HG02943 (cell line): ENCODE results near the gene MED13L.

Source experiments
- ATAC-seq: cut with Tn5 transposase; IDR thresholded peaks from one replicate; pipeline ENCODE4 v1.9.1; 2021; ENCODE audit warnings: mild to moderate bottlenecking, low read depth, moderate library complexity; ENCODE audit not compliant: unreplicated experiment

The MED13L gene

GRCh38 chr12:116067892-116068291, 209.6 kb downstream of the MED13L start:
- ATAC-seq = no peak

DNA sequence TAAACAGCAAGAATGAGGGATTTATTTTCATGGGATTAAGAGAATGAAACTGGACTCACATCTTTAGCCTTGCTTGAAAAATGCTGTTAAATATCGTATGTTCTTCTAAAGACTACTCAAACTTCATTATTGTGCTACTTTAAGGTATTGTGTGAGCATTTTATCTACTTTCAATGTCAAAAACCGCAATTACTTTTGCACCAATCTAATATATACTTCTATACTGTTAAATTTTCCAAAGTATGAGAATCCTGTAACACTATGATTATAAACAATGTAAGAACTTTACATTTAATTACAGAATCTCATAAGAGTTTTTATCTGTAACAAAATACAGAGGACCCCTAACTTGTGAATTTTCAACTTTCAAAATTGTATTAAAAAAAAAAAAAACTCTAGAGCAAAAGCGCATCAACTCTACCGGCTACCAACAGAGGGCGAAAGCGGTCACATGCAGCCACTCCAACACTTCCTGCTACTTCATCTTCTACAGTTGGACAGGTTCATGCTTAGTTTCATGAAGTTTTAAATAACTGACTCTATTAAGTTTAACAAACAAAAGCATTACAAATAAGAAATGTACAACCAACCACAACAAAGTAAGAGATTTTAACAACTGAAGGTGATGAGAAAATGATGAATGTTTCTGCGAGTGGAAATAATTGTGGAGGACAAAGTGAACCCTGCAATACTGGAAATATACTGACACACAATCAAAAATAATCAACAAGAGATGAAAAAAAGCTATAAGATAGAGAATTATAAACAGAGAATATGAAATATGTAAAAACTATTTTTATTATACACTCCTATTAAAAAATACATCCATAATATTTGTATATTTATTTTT, 210.9 kb downstream of the MED13L start:
- no peak for ATAC-seq

DNA sequence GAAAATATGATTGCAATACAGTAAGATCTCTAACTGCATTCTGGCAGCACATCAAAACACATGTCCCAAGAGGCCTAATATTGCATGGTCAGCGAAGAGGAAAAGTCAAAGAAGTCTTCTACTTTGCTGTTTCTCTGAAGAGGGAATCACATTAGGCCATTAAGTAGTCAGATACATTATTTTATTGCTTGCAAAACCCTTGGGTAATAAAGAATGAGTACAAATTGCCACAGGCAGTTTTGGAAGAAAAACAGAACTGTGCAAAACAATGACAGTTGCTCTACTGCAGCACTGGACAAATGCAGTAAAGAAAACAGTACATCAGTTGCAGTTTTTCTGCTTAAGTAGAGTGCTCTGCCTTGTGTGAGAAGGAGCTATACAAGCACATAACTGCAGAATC, 211.9 kb downstream of the MED13L start:
- no peak for ATAC-seq

DNA sequence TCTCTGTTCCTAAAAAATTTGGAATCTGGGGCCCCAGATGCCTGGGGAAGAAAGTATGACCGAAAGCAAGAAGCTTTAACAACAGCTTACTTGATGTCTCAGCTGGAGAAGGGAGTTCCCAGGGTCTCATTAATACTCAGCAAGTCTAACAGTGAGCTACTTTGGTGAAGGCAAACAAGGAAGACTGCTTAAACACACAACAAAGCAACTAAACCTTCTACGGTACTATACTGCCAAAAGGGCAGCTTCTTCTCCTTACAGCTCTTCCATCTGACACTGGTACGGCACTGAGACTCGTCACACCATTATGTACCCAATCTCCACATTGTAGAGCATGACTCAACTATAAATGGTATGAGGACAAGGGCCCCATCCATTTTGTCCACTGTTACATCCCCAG, 213.0 kb downstream of the MED13L start:
- no peak for ATAC-seq

DNA sequence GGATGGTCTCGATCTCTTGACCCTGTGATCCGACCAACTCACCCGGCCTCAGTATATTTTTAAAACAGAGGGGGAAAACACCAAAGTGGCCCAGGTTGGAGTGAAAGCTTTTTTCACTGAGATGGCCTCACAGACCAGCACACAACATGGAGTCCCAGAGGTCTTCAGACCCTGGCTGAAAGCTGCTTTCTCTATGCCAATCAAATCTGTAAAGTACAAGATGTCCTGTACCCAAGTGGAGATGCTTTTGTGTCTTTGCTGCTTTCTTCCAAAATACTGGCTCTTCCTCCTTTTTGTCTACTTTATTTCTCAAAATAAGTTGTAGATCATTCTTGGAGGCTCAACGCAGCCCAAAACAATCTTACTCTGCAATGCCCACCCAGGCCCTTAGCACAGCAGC, 214.8 kb downstream of the MED13L start:
- ATAC-seq = no peak

DNA sequence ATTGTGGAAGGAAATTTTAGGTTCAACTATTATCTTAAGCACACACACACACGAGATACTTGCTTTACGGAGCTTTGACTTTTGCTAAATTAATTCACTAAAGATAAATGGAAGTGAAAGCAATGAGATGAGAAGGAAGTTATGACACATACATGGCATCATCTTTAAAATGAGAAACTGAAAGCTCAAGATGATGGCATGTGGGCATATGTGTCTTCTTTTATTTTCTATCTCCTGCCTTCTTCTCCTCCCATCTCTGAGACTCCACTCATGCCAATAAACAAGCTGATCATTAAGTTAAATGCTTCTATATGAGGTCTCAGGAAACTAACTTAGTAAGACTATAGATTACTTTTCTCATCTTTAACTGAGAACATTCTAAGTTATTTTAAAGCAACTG, 216.7 kb downstream of the MED13L start:
- peak; percentile 67 for ATAC-seq

DNA sequence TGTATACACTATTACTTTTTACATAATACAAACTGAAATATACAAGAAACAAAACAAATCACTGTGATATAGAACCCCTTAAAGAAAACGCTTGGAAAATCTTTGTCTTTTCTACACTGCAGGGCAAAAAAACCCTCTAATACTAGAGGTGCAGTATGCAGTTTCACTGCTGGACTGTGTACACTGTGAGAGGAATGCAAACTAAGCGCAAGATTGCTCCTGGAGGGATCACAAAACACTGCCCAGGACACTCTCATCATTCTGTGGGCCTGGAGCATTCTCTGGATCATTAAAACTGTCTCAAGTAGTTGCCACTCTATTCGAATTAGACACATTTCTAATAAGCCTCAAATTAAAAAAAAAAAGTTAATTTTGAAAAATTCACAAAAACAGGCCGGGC, 217.6 kb downstream of the MED13L start:
- no peak for ATAC-seq

DNA sequence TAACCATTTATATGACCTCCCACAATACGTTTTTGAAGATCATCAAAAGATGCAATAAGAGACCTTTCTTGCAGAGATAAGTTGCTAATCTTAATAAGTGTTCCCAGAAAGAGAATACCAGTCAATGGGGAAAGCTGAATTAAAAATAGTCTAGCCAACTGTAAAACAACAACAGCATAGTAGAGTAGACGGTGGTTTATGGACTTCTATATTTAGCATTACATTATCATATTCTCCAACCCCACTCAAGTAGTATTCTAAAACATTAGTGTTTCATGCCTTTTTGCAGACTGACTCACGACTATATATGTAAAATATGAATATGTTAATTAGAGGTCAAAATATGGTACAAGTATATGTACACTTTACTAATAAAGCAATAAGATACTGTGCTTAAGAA, 218.9 kb downstream of the MED13L start:
- ATAC-seq = no peak

DNA sequence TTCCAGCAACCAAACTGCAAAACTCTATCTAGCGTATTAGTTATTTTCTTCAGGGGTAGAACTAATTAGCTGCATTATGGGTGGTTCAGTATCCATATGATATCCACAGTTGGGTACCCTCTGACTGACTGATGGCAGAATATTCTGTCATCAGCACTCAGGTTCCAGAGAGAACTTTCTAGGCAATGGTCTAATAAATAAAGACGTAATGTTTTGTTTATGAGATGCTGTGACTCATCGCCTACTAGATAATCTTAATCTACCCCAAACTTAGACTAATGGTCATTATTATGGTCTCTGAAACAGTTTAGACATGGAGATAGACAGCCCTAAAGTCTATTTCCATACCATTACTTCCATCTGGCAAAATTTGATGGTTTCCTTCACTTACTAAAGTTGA, 220.1 kb downstream of the MED13L start:
- ATAC-seq = no peak

DNA sequence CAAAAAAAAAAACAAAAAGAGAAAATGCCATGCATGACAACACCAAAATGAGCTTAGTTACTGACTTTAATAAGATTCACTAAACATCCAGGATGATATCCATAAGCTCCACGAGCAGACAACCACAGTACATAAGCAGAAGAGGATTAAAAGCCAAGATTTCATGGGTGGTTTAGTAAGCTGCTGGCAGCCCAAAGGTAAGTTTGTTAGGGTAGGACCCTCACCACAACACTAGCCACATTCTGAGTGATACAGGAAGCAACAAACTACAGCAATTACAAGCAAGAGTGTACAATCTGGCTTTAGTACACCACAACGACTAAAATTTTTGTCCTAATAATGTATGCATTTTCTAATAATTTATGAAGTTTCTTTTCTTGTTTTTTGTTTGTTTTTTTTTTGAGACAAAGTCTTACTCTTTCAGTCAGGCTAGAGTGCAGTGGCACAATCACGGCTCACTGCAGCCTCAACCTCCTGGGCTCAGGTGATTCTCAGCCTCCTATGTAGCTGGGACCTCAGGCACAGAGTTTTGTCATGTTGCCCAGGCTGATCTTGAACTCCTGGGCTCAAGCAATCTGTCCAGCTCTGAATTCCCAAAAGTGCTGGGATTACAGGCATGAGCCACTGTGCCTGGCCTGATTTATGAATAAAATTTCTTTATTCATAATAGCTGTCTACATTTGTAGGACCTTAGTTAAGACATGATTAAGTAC, 221.4 kb downstream of the MED13L start:
- no peak for ATAC-seq

DNA sequence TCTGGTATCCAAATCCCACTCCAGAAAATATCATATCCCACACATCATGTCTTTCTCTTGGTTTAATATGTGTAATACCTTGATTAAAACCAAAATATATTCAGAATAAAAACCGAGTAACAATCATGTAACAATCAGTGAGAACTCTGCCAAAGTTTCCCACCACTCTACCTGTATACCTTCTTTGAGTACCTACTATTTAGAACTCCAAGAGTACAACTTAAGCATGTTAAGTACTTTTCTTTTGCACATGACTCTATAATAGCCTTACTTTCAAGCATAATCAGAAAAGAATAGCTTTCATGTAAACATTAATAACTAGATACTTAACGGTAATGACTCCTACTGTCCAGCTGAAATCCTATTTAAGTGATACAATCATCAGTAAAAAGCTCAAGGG, 223.2 kb downstream of the MED13L start:
- ATAC-seq = no peak

DNA sequence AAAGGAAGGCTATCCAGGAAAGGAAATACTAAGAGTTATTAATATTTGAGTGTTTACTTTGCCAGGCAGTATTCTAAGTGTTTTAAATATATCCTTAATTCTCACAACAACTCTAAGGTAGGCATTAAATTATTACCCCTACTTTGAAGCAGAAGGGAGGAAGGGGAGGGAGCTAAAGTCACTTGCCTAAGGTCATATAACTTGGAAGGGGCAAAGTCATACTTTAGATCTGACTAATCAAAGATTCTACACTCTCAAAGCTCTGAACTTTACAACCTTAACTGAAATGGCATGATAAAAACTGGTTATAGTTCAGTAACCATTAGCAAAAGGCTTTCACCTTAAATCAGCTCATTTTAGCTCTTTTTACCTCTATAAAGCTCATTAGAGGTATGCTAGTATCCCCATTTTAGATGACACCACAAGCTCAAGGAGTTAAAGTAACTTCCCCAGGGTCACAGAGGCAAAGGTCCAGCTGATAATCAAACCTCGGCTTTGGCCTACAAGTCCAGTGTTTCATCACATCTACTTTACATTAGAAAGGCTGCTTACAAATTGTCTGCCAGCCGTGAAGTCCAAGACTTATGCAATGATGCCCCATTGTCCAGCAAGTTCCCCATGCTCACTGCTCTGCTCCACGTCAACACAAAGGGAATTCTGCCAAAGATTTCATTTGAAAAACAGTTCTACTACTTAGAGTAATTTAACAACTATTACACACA, 223.9 kb downstream of the MED13L start:
- ATAC-seq = no peak

- ATAC-seq = no peak
These were observed 227.2 kb downstream of the MED13L start for GRCh38 chr12:116050275-116050674.

DNA sequence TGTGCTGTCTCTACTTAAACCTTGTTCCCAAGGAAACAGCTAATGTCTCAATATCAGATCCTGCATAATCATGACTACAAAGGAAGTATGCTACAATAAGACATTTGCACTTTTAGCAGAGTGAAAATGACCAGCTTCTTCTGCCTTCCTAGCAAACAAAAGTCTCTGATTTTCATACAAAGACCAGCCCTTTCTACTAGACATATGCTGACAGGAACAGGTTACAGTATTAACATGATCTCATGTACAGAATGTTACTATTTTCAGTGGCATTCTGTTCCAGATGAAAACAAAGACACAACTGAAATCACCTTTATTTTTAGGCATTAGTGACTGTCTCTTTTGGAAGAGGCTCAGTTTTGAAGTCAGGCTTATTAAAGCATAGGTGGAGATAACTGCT, 228.6 kb downstream of the MED13L start:
- ATAC-seq = no peak

- ATAC-seq = no peak
These were observed 231.5 kb downstream of the MED13L start for GRCh38 chr12:116046039-116046438.

GRCh38 chr12:116045150-116045549, 232.3 kb downstream of the MED13L start:
- no peak for ATAC-seq

GRCh38 chr12:116043659-116044535, 233.6 kb downstream of the MED13L start:
- no peak for ATAC-seq

DNA sequence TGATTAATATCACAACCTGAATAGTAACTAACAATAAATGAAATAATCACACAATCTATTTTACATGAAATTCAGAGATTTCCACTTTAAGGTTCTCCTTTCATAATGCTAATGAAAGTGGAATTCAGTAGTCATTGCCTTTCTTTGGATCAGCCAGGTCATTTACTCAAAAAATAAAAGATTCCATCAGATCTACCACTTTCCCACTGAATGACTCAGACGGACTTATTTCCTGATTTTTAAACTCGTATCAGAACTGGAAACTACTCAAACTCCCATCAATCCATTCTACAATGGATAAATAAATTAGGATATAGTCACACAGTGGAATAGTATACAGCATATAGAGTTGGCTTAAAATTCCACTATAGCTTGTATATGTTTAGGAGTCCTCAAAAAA, 237.1 kb downstream of the MED13L start:
- no peak for ATAC-seq

GRCh38 chr12:116039081-116039480, 238.4 kb downstream of the MED13L start:
- no peak for ATAC-seq
